MM.1S (cell line): ENCODE data around the gene MGAT5.

Experiments
- CTCF ChIP-seq: fragments of 300-600 bp; sonication (generic); IDR thresholded peaks from 2 replicates; pipeline ENCODE4 v1.5.1; 2016; ENCODE audit warnings: antibody characterized with exemption, low read length, mixed read lengths
- EZH2phosphoT487 ChIP-seq: fragments of 300-600 bp; sonication (generic); IDR thresholded peaks from 2 replicates; pipeline ENCODE4 v1.6.1; 2018; ENCODE audit warnings: antibody characterized with exemption, low read length

- TF ChIP-seq EZH2phosphoT487 (no peak), CTCF (no peak)
Measured at GRCh38 chr2:134212746-134213145, 41.1 kb upstream of the MGAT5 start.
